MCF 10A (cell line): ENCODE results near the gene HES3. TPM values are rescaled to one million over a fixed set of nuclear protein-coding genes. Genes with fewer than 3 reads are reported as not detected.

Source experiments
- BruUV-seq: library from RNA; stranded (reverse); fragments of 400-500 nt; replicated peaks from 2 replicates; lab custom pipeline; 2021; lab: Mats Ljungman, UMichigan
- CTCF ChIA-PET: fragments of 300-600 bp; sonication (Branson Sonifier 250); formaldehyde crosslinking; extraction: SDS; loops from one replicate; lab custom pipeline; 2021; ENCODE audit warnings: antibody characterized with exemption, inconsistent platforms; lab: Yijun Ruan, JAX
- POLR2A ChIA-PET: fragments of 300-600, 350-650 bp; sonication (Branson Sonifier 250); formaldehyde crosslinking; extraction: SDS; loops from one replicate; lab custom pipeline; 2020; ENCODE audit warnings: antibody characterized with exemption, inconsistent platforms; lab: Yijun Ruan, JAX
- DNase-seq: peaks from one replicate; pipeline ENCODE4 v3.0.0-alpha.2; 2018; ENCODE audit not compliant: unreplicated experiment
- H3K27ac Mint-ChIP-seq: one replicate; pipeline ENCODE4 v1.8.0; 2022; ENCODE audit warnings: mild to moderate bottlenecking, low read depth, mixed read lengths; ENCODE audit not compliant: unreplicated experiment
- H3K27me3 Mint-ChIP-seq: one replicate; pipeline ENCODE4 v1.8.0; 2022; ENCODE audit warnings: mixed read lengths; ENCODE audit not compliant: insufficient read depth, unreplicated experiment
- H3K36me3 Mint-ChIP-seq: one replicate; pipeline ENCODE4 v1.8.0; 2022; ENCODE audit warnings: mild to moderate bottlenecking, moderate library complexity, mixed read lengths; ENCODE audit not compliant: insufficient read depth, unreplicated experiment
- H3K4me1 Mint-ChIP-seq: one replicate; pipeline ENCODE4 v1.8.0; 2022; ENCODE audit warnings: mixed read lengths; ENCODE audit not compliant: insufficient read depth, unreplicated experiment
- H3K4me3 Mint-ChIP-seq: one replicate; pipeline ENCODE4 v1.8.0; 2022; ENCODE audit warnings: mild to moderate bottlenecking, moderate library complexity, mixed read lengths; ENCODE audit not compliant: unreplicated experiment
- H3K9me3 Mint-ChIP-seq: one replicate; pipeline ENCODE4 v1.8.0; 2022; ENCODE audit warnings: mixed read lengths; ENCODE audit not compliant: unreplicated experiment
- CTCF ChIP-seq: fragments of 200-600 bp; IDR thresholded peaks from one replicate; pipeline ENCODE4 v1.8.0; 2022; ENCODE audit warnings: antibody characterized with exemption, mild to moderate bottlenecking; ENCODE audit not compliant: unreplicated experiment
- intact Hi-C: fragments of 100-400 bp; cut with micrococcal nuclease; formaldehyde crosslinking; loops from 2 replicates; pipeline ENCODE4 v1.14.1; 2022
- total RNA-seq: library from RNA; stranded (reverse); gene quantifications from 2 replicates; pipeline ENCODE4 v1.2.3, GENCODE V29; 2022

Gene HES3
- total RNA-seq, 1 experiment from 2014 or later = not detected

- Mint-ChIP-seq H3K9me3 (no peaks in the 10 kb centered on the region), H3K36me3 (peaks cover 11% of the 10 kb centered on the region), H3K27me3 (no peaks in the 10 kb centered on the region), H3K4me3 (no peak overlapping the region), H3K27ac (no peak overlapping the region), H3K4me1 (peaks cover 7% of the 10 kb centered on the region)
- DNase-seq = no peak
- ChIA-PET CTCF (no interaction called here), POLR2A (no interaction called here)
- TF ChIP-seq CTCF = no peak
- intact Hi-C loops = no loop called here
- no TSS peak for BruUV-seq
These were observed 28.5 kb downstream of the HES3 start for GRCh38 chr1:6272452-6272851.

DNA sequence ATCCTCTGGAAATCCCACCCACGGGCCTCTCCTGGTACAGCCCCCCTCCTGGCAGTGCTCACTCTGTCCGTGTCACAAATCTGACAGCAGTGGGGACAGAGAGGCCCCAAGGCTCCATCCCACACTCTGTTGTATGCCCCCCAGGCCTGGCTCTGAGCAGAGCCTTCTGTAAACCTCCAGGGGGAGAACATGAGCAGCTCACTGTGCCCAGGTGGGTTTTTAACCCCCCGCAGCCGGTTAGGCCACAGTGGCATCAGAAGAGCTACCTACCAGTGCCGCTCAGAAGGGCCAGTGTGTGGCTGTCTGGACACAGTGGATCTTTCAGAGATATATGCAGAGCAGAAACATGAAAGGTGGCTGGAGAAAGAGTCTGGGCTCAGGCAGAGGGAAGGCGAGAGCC lies 28.9 kb downstream of the HES3 start:
- no peak for TF ChIP-seq CTCF
- no TSS peak for BruUV-seq
- no peak overlapping the region for H3K27ac Mint-ChIP-seq
- H3K27me3 Mint-ChIP-seq = no peaks in the 10 kb centered on the region
- peaks cover 15% of the 10 kb centered on the region for H3K36me3 Mint-ChIP-seq
- CTCF ChIA-PET = interaction anchor here (0.6 to 1.2 kb wide), 2 partner anchors 63 to 70 kb away, joined by 3 to 4 read pairs; no protein-coding TSS in a partner anchor
- intact Hi-C loops = no loop called here
- POLR2A ChIA-PET = no interaction called here
- no peak for DNase-seq
- H3K4me3 Mint-ChIP-seq = no peak overlapping the region
- no peaks in the 10 kb centered on the region for H3K9me3 Mint-ChIP-seq
- H3K4me1 Mint-ChIP-seq = peaks cover 3% of the 10 kb centered on the region

DNA sequence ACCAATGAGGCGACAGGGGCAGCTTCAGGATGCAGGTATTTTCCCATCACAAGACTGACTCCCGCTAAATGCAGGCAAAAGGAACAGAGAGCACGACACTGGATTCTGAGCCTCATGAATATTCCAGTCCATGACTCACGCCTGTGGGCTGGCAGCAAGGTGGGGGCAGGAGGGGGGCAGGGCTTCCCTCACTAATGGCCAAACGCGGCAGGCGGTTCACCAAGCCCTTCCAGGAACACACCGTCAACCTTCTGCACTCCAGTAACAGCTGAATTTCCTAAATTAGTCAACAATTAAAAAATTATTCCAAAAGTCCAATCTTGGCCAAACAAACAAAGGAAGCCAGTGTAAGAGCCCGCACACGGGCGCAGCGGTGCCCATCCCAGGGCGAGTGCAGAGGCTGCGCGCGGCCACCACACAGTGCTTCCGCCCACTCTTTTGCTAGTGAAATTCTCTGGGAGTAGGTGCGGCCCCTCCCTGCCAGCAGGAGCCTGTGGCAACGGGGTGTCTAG lies 29.5 kb downstream of the HES3 start:
- Mint-ChIP-seq H3K27me3 (no peaks in the 10 kb centered on the region), H3K27ac (no peak overlapping the region), H3K36me3 (peaks cover 16% of the 10 kb centered on the region), H3K4me1 (no peaks in the 10 kb centered on the region), H3K4me3 (no peak overlapping the region), H3K9me3 (no peaks in the 10 kb centered on the region)
- CTCF ChIA-PET = interaction anchor here (0.6 to 1.2 kb wide), 2 partner anchors 63 to 70 kb away, joined by 3 to 4 read pairs; no protein-coding TSS in a partner anchor
- POLR2A ChIA-PET = no interaction called here
- TF ChIP-seq CTCF = no peak
- no TSS peak for BruUV-seq
- DNase-seq = peak; percentile 26
- intact Hi-C loops = no loop called here

- no peaks in the 10 kb centered on the region for H3K27me3 Mint-ChIP-seq
- DNase-seq = no peak
- no peak overlapping the region for H3K27ac Mint-ChIP-seq
- no peaks in the 10 kb centered on the region for H3K9me3 Mint-ChIP-seq
- no peak for TF ChIP-seq CTCF
- POLR2A ChIA-PET = no interaction called here
- intact Hi-C loops = no loop called here
- no TSS peak for BruUV-seq
- peaks cover 16% of the 10 kb centered on the region for H3K36me3 Mint-ChIP-seq
- H3K4me1 Mint-ChIP-seq = no peaks in the 10 kb centered on the region
- CTCF ChIA-PET = interaction anchor here (1.2 kb wide), 1 partner anchor 69 kb away, joined by 3 read pairs; no protein-coding TSS in a partner anchor
- no peak overlapping the region for H3K4me3 Mint-ChIP-seq
These were observed 30.1 kb downstream of the HES3 start for GRCh38 chr1:6274102-6274501.
